ENCODE data around the gene ANTXR2. TPM values are rescaled to one million over a fixed set of nuclear protein-coding genes. Genes with fewer than 3 reads are reported as not detected.

Gene ANTXR2
- total and polyA plus RNA-seq, 2 donors (not counting 3 experiments of a cell fraction or from before 2014, with no cell fraction given): 6.6 to 64.6 TPM

DNA sequence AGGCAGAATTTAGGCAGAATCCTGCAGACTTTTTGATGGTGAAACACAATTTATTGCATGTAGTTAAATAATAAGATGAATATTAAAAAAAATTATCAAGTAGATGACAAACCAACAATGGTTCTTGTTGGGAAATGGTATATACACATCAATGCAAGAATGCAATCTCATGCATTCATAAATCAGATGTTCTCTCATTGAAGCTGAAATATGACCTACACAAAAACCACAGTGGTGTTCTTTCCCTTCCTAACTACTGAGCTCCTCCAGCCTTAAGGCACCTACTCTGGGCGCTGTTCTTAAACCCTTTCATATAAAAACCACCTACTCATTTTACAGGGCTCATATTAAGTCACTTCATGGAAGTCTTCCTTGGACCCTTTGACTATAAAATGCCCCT lies 64.1 kb downstream of the ANTXR2 start:
- dilution Hi-C loops (cut with MboI; ENCODE audit: extremely low pct_ligation_motif_present, low sequenced_read_pairs) (no loop called here), intact Hi-C loops (cut with micrococcal nuclease) (loop anchor here (1.0 kb wide), 1 partner anchor 64 kb away; the partner anchor contains the start of gene ANTXR2)

More for the DNA sequence above, 64.1 kb downstream of the ANTXR2 start:
- H3K9me1 ChIP-seq (replicated peaks; ENCODE audit: control insufficient read depth, extremely low read depth, insufficient read depth, low read length): no peaks in the 10 kb centered on the region
- H3K9me3 ChIP-seq (replicated peaks; ENCODE audit: control insufficient read depth, insufficient read depth, low read length): peaks cover 3% of the 10 kb centered on the region
- no peak overlapping the region for H3K4me3 ChIP-seq (replicated peaks in 1 of 3; ENCODE audit: insufficient read depth in 1 of 3, low read depth in 1 of 3, low read length in 3 of 3)
- peaks cover 0 to 2% of the 10 kb centered on the region in 2 experiments for H3K36me3 ChIP-seq (ENCODE audit: control insufficient read depth in 2 of 2, extremely low read depth in 1 of 2, insufficient read depth in 2 of 2, low read length in 2 of 2)
- FAIRE-seq (no peak), DNase-seq (ENCODE audit: low read depth, low spot score) (no peak)
- CTCF ChIA-PET: no interaction called here
- H3K79me2 ChIP-seq (ENCODE audit: control insufficient read depth, insufficient read depth, low read length): peaks cover 10% of the 10 kb centered on the region
- POLR2A ChIA-PET: no interaction called here
- H4K20me1 ChIP-seq (replicated peaks; ENCODE audit: control insufficient read depth, extremely low read depth, insufficient read depth, low read length): no peaks in the 10 kb centered on the region
- no TSS peak for BruUV-seq (replicated peaks)
- peaks cover 52% of the 10 kb centered on the region for H3K4me1 ChIP-seq (ENCODE audit: control insufficient read depth, extremely low read depth, insufficient read depth, low read length)
- no peak overlapping the region for H3K4me2 ChIP-seq (ENCODE audit: insufficient read depth, low read length)
- TF ChIP-seq POLR2AphosphoS5 (IDR thresholded peaks at IDR 0.05; ENCODE audit: insufficient read depth, low read depth, low read length) (no peak), MYC (IDR thresholded peaks at IDR 0.05; ENCODE audit: low read depth, low read length) (no peak), JUN (IDR thresholded peaks at IDR 0.05; ENCODE audit: borderline replicate concordance, insufficient read depth, insufficient read length, low read depth) (no peak), GATA2 (IDR thresholded peaks at IDR 0.05; ENCODE audit: insufficient read depth, insufficient read length, low read depth, low read length) (no peak), FOS (IDR thresholded peaks at IDR 0.05; ENCODE audit: borderline replicate concordance, insufficient read depth, low read length) (no peak), MAX (IDR thresholded peaks at IDR 0.05; ENCODE audit: insufficient read depth, insufficient read length) (no peak), CTCF (IDR thresholded peaks at IDR 0.05; ENCODE audit: extremely low read depth in 1 of 2, insufficient read depth in 1 of 2, low read depth in 1 of 2, low read length in 2 of 2) (no peak), EZH2 (IDR thresholded peaks at IDR 0.05; ENCODE audit: borderline replicate concordance, low read depth, low read length, severe bottlenecking) (no peak), POLR2A (IDR thresholded peaks at IDR 0.05; ENCODE audit: low read depth, low read length) (no peak)
- no peaks in the 10 kb centered on the region for H3K27me3 ChIP-seq (ENCODE audit: control insufficient read depth in 2 of 2, insufficient read depth in 2 of 2, low read length in 2 of 2)
- H3K27ac ChIP-seq (ENCODE audit: insufficient read depth, low read depth, low read length): no peak overlapping the region
- H2AFZ ChIP-seq (ENCODE audit: low read depth, low read length): no peak overlapping the region
- no peak overlapping the region for H3K9ac ChIP-seq (replicated peaks; ENCODE audit: extremely low read depth, insufficient read depth, low read length)

Measured in endothelial cell of umbilical vein (primary cell).